Uterus (tissue), 2 donors: ENCODE results near the gene ZNF438.

ENCODE experiments used
- CTCF ChIP-seq, 4 experiments: fragments of 200-600 bp in 2 of 4; fragments of 450-650 bp in 2 of 4; sonication (generic) in 2 of 4; IDR thresholded peaks; one replicate each; pipeline ENCODE4 v1.5.1; 2016 to 2019; ENCODE audit warnings: antibody characterized with exemption in 4 of 4, mild to moderate bottlenecking in 2 of 4, moderate library complexity in 1 of 4
- POLR2A ChIP-seq, 2 donors: fragments of 450-650 bp; IDR thresholded peaks; one replicate each; pipeline ENCODE4 v1.6.1; 2016; ENCODE audit warnings: antibody characterized with exemption in 2 of 2, mild to moderate bottlenecking in 1 of 2, moderate library complexity in 1 of 2

DNA sequence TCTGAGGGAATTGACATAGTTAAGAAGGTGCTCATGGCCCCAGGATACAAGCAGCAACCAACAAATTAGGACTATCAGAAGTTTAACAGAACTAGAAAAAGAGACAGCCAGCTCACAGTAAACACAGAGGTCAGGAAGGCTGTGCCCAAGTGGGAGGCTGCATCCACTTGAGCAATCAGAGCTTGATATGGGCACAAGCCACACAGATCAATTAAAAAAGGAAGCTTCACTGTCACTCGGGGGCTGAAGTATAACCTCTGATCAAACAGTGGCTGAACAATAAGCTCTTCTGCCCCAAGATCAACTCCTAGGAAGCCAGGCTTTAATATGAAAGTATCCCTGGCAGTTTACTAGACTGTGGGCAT, 40.0 kb downstream of the ZNF438 start:
- no peak for TF ChIP-seq CTCF (IDR thresholded peaks at IDR 0.05)
- no peak for TF ChIP-seq POLR2A (IDR thresholded peaks at IDR 0.05)
